K562 (cell line): Measurements from ENCODE around the gene SOX30. TPM values are rescaled to one million over a fixed set of nuclear protein-coding genes. Genes with fewer than 3 reads are reported as not detected.

Experiments
- ATAC-seq: fragments of 200-7000 bp; cut with Tn5 transposase; 3 replicates; pipeline ENCODE4 v1.9.1; 2020; ENCODE audit warnings: moderate library complexity
- BruUV-seq: library from RNA; stranded (reverse); fragments of 400-500 nt; replicated peaks from 2 replicates; lab custom pipeline; 2021; lab: Mats Ljungman, UMichigan
- CTCF ChIA-PET: fragments of 300-600 bp; formaldehyde crosslinking; extraction: SDS; loops from one replicate; lab custom pipeline; 2021; ENCODE audit warnings: low intra/inter-chr PET ratio; lab: Yijun Ruan, JAX
- POLR2A ChIA-PET: fragments of 300-600, 350-650 bp; sonication (Branson Sonifier 250); formaldehyde crosslinking; extraction: SDS; loops from one replicate; lab custom pipeline; 2021; ENCODE audit warnings: antibody characterized with exemption, inconsistent platforms; lab: Yijun Ruan, JAX
- DNase-seq, 4 experiments: peaks; one replicate each; pipeline versions ENCODE4 v3.0.0 to v3.0.0-alpha.2; 2011 to 2018; ENCODE audit warnings: low spot score in 3 of 4, mixed read lengths in 3 of 4; ENCODE audit errors: extremely low read depth in 1 of 4
- FAIRE-seq: peaks from 2 replicates; lab custom pipeline; 2011; peaks lifted over from hg19 to GRCh38; lab: Jason Lieb, UNC
- H2AFZ ChIP-seq: 2 replicates; pipeline ENCODE4 v1.6.0; 2011; ENCODE audit warnings: low read depth, low read length, control low read depth, inconsistent platforms
- H3K27ac ChIP-seq: fragments of 200-600 bp; 3 replicates; pipeline ENCODE4 v1.8.0; 2011; ENCODE audit warnings: low read depth, mild to moderate bottlenecking, control low read depth, inconsistent platforms, low read length, moderate library complexity, mixed read lengths; ENCODE audit errors: extremely low read depth
- H3K27me3 ChIP-seq, 2 experiments: fragments of 300-600 bp in 1 of 2; 2 replicates in 1 of 2; 3 replicates in 1 of 2; pipeline versions ENCODE4 v1.6.0 to v1.8.0; 2011; ENCODE audit warnings: inconsistent platforms in 2 of 2, low read length in 2 of 2, mild to moderate bottlenecking in 1 of 2, mixed read lengths in 1 of 2, moderate library complexity in 1 of 2; ENCODE audit not compliant: control insufficient read depth in 2 of 2, insufficient read depth in 2 of 2
- H3K36me3 ChIP-seq: fragments of 300-600 bp; 3 replicates; pipeline ENCODE4 v1.8.0; 2011; ENCODE audit warnings: mild to moderate bottlenecking, low read length, inconsistent platforms; ENCODE audit not compliant: control insufficient read depth, insufficient read depth
- H3K4me1 ChIP-seq, 2 experiments: fragments of 200-600 bp in 1 of 2; replicated peaks in 1 of 2; 2 replicates in 1 of 2; 3 replicates in 1 of 2; pipeline versions ENCODE4 v1.5.1 to v1.8.0; 2011; ENCODE audit warnings: inconsistent platforms in 2 of 2, low read length in 2 of 2, mild to moderate bottlenecking in 1 of 2, mixed read lengths in 1 of 2, moderate library complexity in 1 of 2; ENCODE audit not compliant: control insufficient read depth in 2 of 2, insufficient read depth in 2 of 2
- H3K4me2 ChIP-seq: 2 replicates; pipeline ENCODE4 v1.6.1; 2011; ENCODE audit warnings: low read length, control low read depth, inconsistent platforms, mixed read lengths; ENCODE audit not compliant: insufficient read depth
- H3K4me3 ChIP-seq: fragments of 200-600 bp; sonication (generic), shearing (Covaris generic); 2 replicates; pipeline ENCODE4 v1.5.1; 2016; ENCODE audit warnings: control low read depth, inconsistent platforms
- H3K79me2 ChIP-seq: fragments of 200-600 bp; 3 replicates; pipeline ENCODE4 v1.8.0; 2011; ENCODE audit warnings: low read length, inconsistent platforms; ENCODE audit not compliant: control insufficient read depth, insufficient read depth
- H3K9ac ChIP-seq, 2 experiments: 2 replicates each; pipeline versions ENCODE4 v1.6.0 to v1.6.1; 2011; ENCODE audit warnings: low read depth in 2 of 2, low read length in 2 of 2, control low read depth in 1 of 2, inconsistent platforms in 1 of 2, mild to moderate bottlenecking in 1 of 2, mixed read lengths in 1 of 2; ENCODE audit not compliant: insufficient read depth in 1 of 2
- H3K9me1 ChIP-seq: one replicate; pipeline ENCODE4 v1.6.0; 2011; ENCODE audit warnings: inconsistent platforms, mild to moderate bottlenecking, low read length, moderate library complexity; ENCODE audit not compliant: control insufficient read depth, insufficient read depth
- H3K9me3 ChIP-seq: replicated peaks from 2 replicates; pipeline ENCODE4 v1.5.1; 2011; ENCODE audit warnings: low read depth, low read length, inconsistent platforms; ENCODE audit not compliant: control insufficient read depth, insufficient read depth
- H4K20me1 ChIP-seq: replicated peaks from 2 replicates; pipeline ENCODE4 v1.6.1; 2011; ENCODE audit warnings: low read length, inconsistent platforms, mixed read lengths; ENCODE audit not compliant: control insufficient read depth, insufficient read depth
- FOS ChIP-seq: IDR thresholded peaks from 3 replicates; pipeline ENCODE4 v1.6.1; 2011; ENCODE audit not compliant: insufficient read length; ENCODE audit errors: extremely low read depth
- FOXA1 ChIP-seq: fragments of 450-650 bp; IDR thresholded peaks from 2 replicates; pipeline ENCODE4 v1.6.1; 2016; ENCODE audit warnings: mild to moderate bottlenecking, borderline replicate concordance
- GTF2B ChIP-seq: IDR thresholded peaks from 2 replicates; pipeline ENCODE4 v1.6.1; 2011; ENCODE audit not compliant: insufficient read length; ENCODE audit errors: extremely low read depth
- HEY1 ChIP-seq: fragments of 250-450 bp; sonication (Bioruptor Pico); IDR thresholded peaks from 2 replicates; pipeline ENCODE4 v1.5.0; 2020; ENCODE audit warnings: mild to moderate bottlenecking, moderate library complexity, borderline replicate concordance
- HLTF ChIP-seq: fragments of 450-650 bp; IDR thresholded peaks from 2 replicates; pipeline ENCODE4 v1.6.1; 2016
- KDM2B ChIP-seq: fragments of 250-450 bp; sonication (Bioruptor Pico); IDR thresholded peaks from 2 replicates; pipeline ENCODE4 v1.8.0; 2021; ENCODE audit warnings: mild to moderate bottlenecking, moderate library complexity
- RBFOX2 ChIP-seq: fragments of 200-400 bp; formaldehyde crosslinking; IDR thresholded peaks from 2 replicates; pipeline ENCODE4 v1.6.1; 2017; ENCODE audit warnings: low read depth, mild to moderate bottlenecking, low read length, moderate library complexity
- RFX7 ChIP-seq: fragments of 250-450 bp; sonication (Bioruptor Pico); IDR thresholded peaks from 2 replicates; pipeline ENCODE4 v1.5.1; 2021; ENCODE audit warnings: mild to moderate bottlenecking
- RREB1 ChIP-seq: fragments of 250-450 bp; sonication (Bioruptor Pico); IDR thresholded peaks from 2 replicates; pipeline ENCODE4 v1.4.0; 2020
- SOX6 ChIP-seq: fragments of 450-650 bp; IDR thresholded peaks from 2 replicates; pipeline ENCODE4 v1.6.1; 2014; ENCODE audit warnings: mild to moderate bottlenecking
- STAT5B ChIP-seq: fragments of 250-450 bp; sonication (Bioruptor Pico); IDR thresholded peaks from 2 replicates; pipeline ENCODE4 v1.8.0; 2021; ENCODE audit warnings: mild to moderate bottlenecking, inconsistent platforms
- ZFP36 ChIP-seq: fragments of 150-350 bp; IDR thresholded peaks from 2 replicates; pipeline ENCODE4 v1.6.1; 2018; ENCODE audit warnings: low read length, low read depth; ENCODE audit not compliant: partially characterized antibody
- ZFX ChIP-seq: sonication (generic); formaldehyde crosslinking; IDR thresholded peaks from 2 replicates; pipeline ENCODE4 v1.8.0; 2022; ENCODE audit warnings: mild to moderate bottlenecking, missing genetic modification reagents, moderate library complexity
- WGBS: fragments of 100-300 bp; shearing (Covaris generic); methylation state at CpG from one replicate; pipeline ENCODE4 v1.1.6; 2016; ENCODE audit warnings: low coverage, mixed read lengths; ENCODE audit not compliant: insufficient coverage; ENCODE audit errors: missing lambda C conversion rate; 5-methylcytosine and 5-hydroxymethylcytosine counted together
- in situ Hi-C: fragments of 300-500 bp; cut with MboI; formaldehyde crosslinking; loops from 4 replicates; pipeline ENCODE4 v1.15.0; 2018; ENCODE audit warnings: inconsistent platforms, mixed read lengths
- intact Hi-C: fragments of 100-400 bp; cut with micrococcal nuclease; formaldehyde crosslinking; loops from 2 replicates; pipeline ENCODE4 v1.14.2; 2022
- polyA plus RNA-seq, 8 experiments: library from polyadenylated mRNA; depleted of rRNA in 4 of 8; stranded (reverse) in 5 of 8; unstranded in 3 of 8; fragments of >200 nt; fragmentation: Nextera tagmentation in 2 of 8; fragmentation: Illumina TruSeq in 1 of 8; extraction: Ambion mirVana in 2 of 8; extraction: Trizol in 1 of 8; gene quantifications; 2 replicates each; pipeline versions ENCODE4 v1.2.1 to v1.2.3, GENCODE V29; 2011 to 2014; ENCODE audit warnings: inconsistent platforms in 1 of 8, missing spikeins in 1 of 8
- total RNA-seq, 7 experiments: library from RNA; depleted of rRNA in 6 of 7; stranded (reverse); fragments of >200 nt in 6 of 7; fragmentation: Illumina TruSeq in 2 of 7; extraction: Trizol in 2 of 7; gene quantifications; 2 replicates each; pipeline versions ENCODE4 v1.2.1 to v1.2.3, GENCODE V29; 2011 to 2021; ENCODE audit warnings: low replicate concordance in 1 of 7
- TF ChIP-seq, protein P1 (sequence below): fragments of 200-800 bp; sonication (Bioruptor generic); IDR thresholded peaks from 2 replicates; pipeline ENCODE4 v1.6.1; 2017; ENCODE audit warnings: missing genetic modification characterization, missing compliant biosample characterization

The SOX30 gene
- total and polyA plus RNA-seq, 9 of the 15 experiments (the other 6 are each of a cell fraction or from before 2014, with no cell fraction given) = not detected

DNA sequence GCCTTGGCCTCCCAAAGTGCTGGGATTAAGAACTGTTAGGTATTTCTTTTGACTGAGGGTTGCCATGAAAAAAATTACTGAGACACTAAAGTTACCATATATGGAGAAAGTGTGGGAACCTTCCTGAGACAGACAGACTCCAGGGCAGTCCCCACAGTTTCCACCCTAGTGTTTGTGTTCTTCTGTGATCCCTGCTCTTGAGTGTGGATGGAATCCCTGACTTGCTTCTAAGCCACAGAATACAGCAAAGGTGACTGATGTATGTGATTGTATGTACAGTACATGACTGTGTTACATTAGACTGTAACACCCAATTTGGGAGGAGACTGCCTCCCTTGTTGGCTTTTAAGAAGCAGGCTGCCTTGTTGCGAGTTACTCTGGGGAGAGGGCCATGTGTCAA is 52.0 kb downstream of the SOX30 start:
- Histone ChIP-seq H3K4me3 (no peak overlapping the region), H4K20me1 (no peaks in the 10 kb centered on the region), H2AFZ (peak overlapping the region; percentile 44; the same call in 1 of the 2 replicates), H3K9me1 (no peaks in the 10 kb centered on the region), H3K27me3 (no peaks in the 10 kb centered on the region), H3K79me2 (no peaks in the 10 kb centered on the region), H3K36me3 (no peaks in the 10 kb centered on the region), H3K9me3 (no peaks in the 10 kb centered on the region), H3K27ac (no peak overlapping the region), H3K9ac (no peak overlapping the region; a peak in 1 of 4 replicates), H3K4me1 (no peaks in the 10 kb centered on the region; a peak in 1 of 5 replicates), H3K4me2 (no peak overlapping the region)
- POLR2A ChIA-PET = no interaction called here
- no peak for DNase-seq
- no TSS peak for BruUV-seq
- intact Hi-C loops (no loop called here), in situ Hi-C loops (no loop called here)
- TF ChIP-seq HEY1 (CRISPR knock-in tag) = no peak
- no peak for TF ChIP-seq SOX6
- no peak for TF ChIP-seq RBFOX2
- no peak for TF ChIP-seq ZFX (CRISPR knock-in tag)
- no peak for TF ChIP-seq RREB1 (CRISPR knock-in tag)
- TF ChIP-seq, protein P1, sequence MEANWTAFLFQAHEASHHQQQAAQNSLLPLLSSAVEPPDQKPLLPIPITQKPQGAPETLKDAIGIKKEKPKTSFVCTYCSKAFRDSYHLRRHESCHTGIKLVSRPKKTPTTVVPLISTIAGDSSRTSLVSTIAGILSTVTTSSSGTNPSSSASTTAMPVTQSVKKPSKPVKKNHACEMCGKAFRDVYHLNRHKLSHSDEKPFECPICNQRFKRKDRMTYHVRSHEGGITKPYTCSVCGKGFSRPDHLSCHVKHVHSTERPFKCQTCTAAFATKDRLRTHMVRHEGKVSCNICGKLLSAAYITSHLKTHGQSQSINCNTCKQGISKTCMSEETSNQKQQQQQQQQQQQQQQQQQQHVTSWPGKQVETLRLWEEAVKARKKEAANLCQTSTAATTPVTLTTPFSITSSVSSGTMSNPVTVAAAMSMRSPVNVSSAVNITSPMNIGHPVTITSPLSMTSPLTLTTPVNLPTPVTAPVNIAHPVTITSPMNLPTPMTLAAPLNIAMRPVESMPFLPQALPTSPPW (CRISPR knock-in tag) = no peak
- no peak for TF ChIP-seq GTF2B
- TF ChIP-seq STAT5B (CRISPR knock-in tag) = no peak
- TF ChIP-seq RFX7 (CRISPR knock-in tag) = no peak
- no peak for TF ChIP-seq KDM2B (CRISPR knock-in tag)
- TF ChIP-seq FOS = no peak
- TF ChIP-seq ZFP36 = no peak
- no peak for TF ChIP-seq HLTF
- TF ChIP-seq FOXA1 = no peak
- ATAC-seq = no peak; the same call in 2 of the 3 replicates
- CTCF ChIA-PET = no interaction called here
- WGBS = 40% methylated on average over 1 of the region's 1 CpG
- peak; percentile 35 for FAIRE-seq
